H1 (cell line): ENCODE data around the gene DNLZ. TPM values are rescaled to one million over a fixed set of nuclear protein-coding genes. Genes with fewer than 3 reads are reported as not detected.

ENCODE experiments used
- CTCF ChIA-PET: fragments of 300-600 bp; sonication (Branson Sonifier 250); formaldehyde crosslinking; loops from one replicate; lab custom pipeline; 2021; ENCODE audit not compliant: partially characterized antibody; lab: Charles Lee
- POLR2A ChIA-PET: fragments of 300-600 bp; sonication (Branson Sonifier 250); formaldehyde crosslinking; loops from one replicate; lab custom pipeline; 2021; ENCODE audit warnings: inconsistent platforms; ENCODE audit not compliant: partially characterized antibody; lab: Charles Lee
- DNase-seq, 2 experiments: peaks; one replicate each; pipeline versions ENCODE4 v3.0.0 to v3.0.0-alpha.2; 2010 to 2022; ENCODE audit warnings: low spot score in 2 of 2, low read depth in 1 of 2, mixed read lengths in 1 of 2
- FAIRE-seq: peaks from 2 replicates; lab custom pipeline; 2011; peaks lifted over from hg19 to GRCh38; lab: Jason Lieb, UNC
- H2AFZ ChIP-seq: 2 replicates; pipeline ENCODE4 v1.8.1; 2012; ENCODE audit warnings: low read length, inconsistent platforms
- H2AK5ac ChIP-seq: 2 replicates; pipeline ENCODE4 v1.6.1; 2013; ENCODE audit warnings: low read depth, low read length
- H2BK120ac ChIP-seq: replicated peaks from 2 replicates; pipeline ENCODE3; 2013; ENCODE audit warnings: low read depth, low read length, inconsistent platforms
- H2BK12ac ChIP-seq: 2 replicates; pipeline ENCODE4 v1.6.1; 2013; ENCODE audit warnings: low read depth, low read length
- H2BK15ac ChIP-seq: 2 replicates; pipeline ENCODE4 v1.6.1; 2013; ENCODE audit warnings: low read length
- H2BK20ac ChIP-seq: 2 replicates; pipeline ENCODE4 v1.6.1; 2013; ENCODE audit warnings: low read length
- H2BK5ac ChIP-seq: 2 replicates; pipeline ENCODE4 v1.6.1; 2013; ENCODE audit warnings: low read depth, low read length
- H3K14ac ChIP-seq: 2 replicates; pipeline ENCODE4 v1.6.1; 2013; ENCODE audit warnings: inconsistent platforms; ENCODE audit not compliant: insufficient read length
- H3K18ac ChIP-seq: 2 replicates; pipeline ENCODE4 v1.6.1; 2013; ENCODE audit warnings: low read length; ENCODE audit errors: extremely low read depth
- H3K23ac ChIP-seq: 2 replicates; pipeline ENCODE4 v1.6.1; 2013; ENCODE audit warnings: inconsistent platforms; ENCODE audit not compliant: insufficient read length
- H3K23me2 ChIP-seq: 2 replicates; pipeline ENCODE4 v1.6.1; 2013; ENCODE audit warnings: low read depth, low read length
- H3K27ac ChIP-seq: 2 replicates; pipeline ENCODE4 v1.6.1; 2011; ENCODE audit warnings: low read depth, low read length, inconsistent platforms
- H3K27me3 ChIP-seq, 4 experiments: replicated peaks in 1 of 4; 1 replicate in 1 of 4; 2 replicates in 3 of 4; pipeline versions ENCODE4 v1.6.1 to v1.8.1; 2011 to 2013; ENCODE audit warnings: low read length in 3 of 4, mild to moderate bottlenecking in 3 of 4, inconsistent platforms in 2 of 4, mixed read lengths in 2 of 4, moderate library complexity in 1 of 4; ENCODE audit not compliant: control insufficient read depth in 3 of 4, insufficient read depth in 3 of 4; ENCODE audit errors: extremely low read depth in 1 of 4
- H3K36me3 ChIP-seq, 4 experiments: 2 replicates each; pipeline versions ENCODE4 v1.6.1 to v1.8.1; 2011 to 2013; ENCODE audit warnings: mild to moderate bottlenecking in 4 of 4, low read length in 3 of 4, moderate library complexity in 2 of 4, control low read depth in 1 of 4, inconsistent platforms in 1 of 4; ENCODE audit not compliant: insufficient read depth in 4 of 4, control insufficient read depth in 2 of 4
- H3K4ac ChIP-seq: replicated peaks from 2 replicates; pipeline ENCODE3; 2013; ENCODE audit warnings: low read length, low read depth, mixed read lengths, inconsistent platforms; ENCODE audit not compliant: insufficient read length
- H3K4me1 ChIP-seq, 4 experiments: replicated peaks in 1 of 4; 1 replicate in 1 of 4; 2 replicates in 3 of 4; pipeline versions ENCODE4 v1.6.1 to v1.8.1; 2011 to 2013; ENCODE audit warnings: low read length in 3 of 4, inconsistent platforms in 2 of 4, mixed read lengths in 1 of 4; ENCODE audit not compliant: insufficient read depth in 4 of 4, control insufficient read depth in 3 of 4
- H3K4me2 ChIP-seq, 2 experiments: 2 replicates each; pipeline versions ENCODE4 v1.6.1 to v1.8.1; 2011 to 2013; ENCODE audit warnings: low read depth in 2 of 2, low read length in 2 of 2, control low read depth in 1 of 2, inconsistent platforms in 1 of 2, mild to moderate bottlenecking in 1 of 2; ENCODE audit not compliant: insufficient read depth in 1 of 2
- H3K4me3 ChIP-seq, 4 experiments: fragments of 200-600, 300-600 bp in 1 of 4; sonication (generic), shearing (Covaris generic), sonication (Bioruptor Twin) in 1 of 4; 2 replicates each; pipeline versions ENCODE4 v1.5.1 to v1.8.1; 2011 to 2016; ENCODE audit warnings: low read length in 4 of 4, low read depth in 3 of 4, control low read depth in 2 of 4, inconsistent platforms in 2 of 4, mild to moderate bottlenecking in 2 of 4, mixed read lengths in 1 of 4, moderate library complexity in 1 of 4; ENCODE audit not compliant: insufficient read depth in 2 of 4; ENCODE audit errors: extremely low read depth in 1 of 4
- H3K56ac ChIP-seq: replicated peaks from 2 replicates; pipeline ENCODE3; 2013; ENCODE audit warnings: low read depth, mild to moderate bottlenecking, mixed read lengths, low read length, inconsistent platforms; ENCODE audit not compliant: insufficient read length
- H3K79me1 ChIP-seq: 2 replicates; pipeline ENCODE4 v1.6.1; 2013; ENCODE audit warnings: low read depth, low read length, control low read depth
- H3K79me2 ChIP-seq, 2 experiments: 2 replicates each; pipeline versions ENCODE4 v1.6.1 to v1.8.1; 2012 to 2013; ENCODE audit warnings: low read length in 2 of 2, mild to moderate bottlenecking in 2 of 2, inconsistent platforms in 1 of 2; ENCODE audit not compliant: insufficient read depth in 2 of 2, control insufficient read depth in 1 of 2
- H3K9ac ChIP-seq, 4 experiments: replicated peaks in 1 of 4; 1 replicate in 1 of 4; 2 replicates in 3 of 4; pipeline versions ENCODE4 v1.6.1 to v1.8.1; 2011 to 2013; ENCODE audit warnings: low read depth in 3 of 4, low read length in 3 of 4, control low read depth in 2 of 4, mild to moderate bottlenecking in 2 of 4, moderate library complexity in 2 of 4, inconsistent platforms in 1 of 4; ENCODE audit errors: extremely low read depth in 1 of 4
- H3K9me3 ChIP-seq, 2 experiments: 2 replicates each; pipeline versions ENCODE4 v1.6.1 to v1.8.1; 2012 to 2013; ENCODE audit warnings: mild to moderate bottlenecking in 2 of 2, moderate library complexity in 2 of 2, control low read depth in 1 of 2, inconsistent platforms in 1 of 2, low read depth in 1 of 2, low read length in 1 of 2, mixed read lengths in 1 of 2; ENCODE audit not compliant: insufficient read depth in 2 of 2
- H4K20me1 ChIP-seq, 2 experiments: replicated peaks in 1 of 2; 2 replicates each; pipeline versions ENCODE3 to v1.8.1; 2011 to 2013; ENCODE audit warnings: inconsistent platforms in 2 of 2, low read length in 2 of 2, mild to moderate bottlenecking in 1 of 2; ENCODE audit not compliant: insufficient read depth in 2 of 2, control insufficient read depth in 1 of 2
- H4K5ac ChIP-seq: 2 replicates; pipeline ENCODE4 v1.6.1; 2013; ENCODE audit warnings: low read length, low read depth, mixed read lengths, inconsistent platforms; ENCODE audit not compliant: insufficient read length
- H4K8ac ChIP-seq: 2 replicates; pipeline ENCODE4 v1.8.0; 2013; ENCODE audit warnings: mild to moderate bottlenecking, moderate library complexity, low read length, inconsistent platforms; ENCODE audit not compliant: insufficient read depth; ENCODE audit errors: extremely low read depth
- H4K91ac ChIP-seq: replicated peaks from 2 replicates; pipeline ENCODE3; 2013; ENCODE audit warnings: low read length, mixed read lengths, inconsistent platforms; ENCODE audit not compliant: insufficient read length
- BRCA1 ChIP-seq: IDR thresholded peaks from 2 replicates; pipeline ENCODE4 v1.6.1; 2012; ENCODE audit warnings: low read depth, low read length, improper control_type of control experiment
- CHD2 ChIP-seq: IDR thresholded peaks from 2 replicates; pipeline ENCODE4 v1.6.1; 2012; ENCODE audit warnings: low read length, improper control_type of control experiment
- CREB1 ChIP-seq: IDR thresholded peaks from 2 replicates; pipeline ENCODE4 v1.6.1; 2012; ENCODE audit warnings: inconsistent platforms
- CTCF ChIP-seq, 3 experiments: IDR thresholded peaks; 1 replicate in 2 of 3; 2 replicates in 1 of 3; pipeline versions ENCODE4 v1.5.1 to v1.6.1; 2011; ENCODE audit warnings: low read length in 3 of 3, mild to moderate bottlenecking in 3 of 3, inconsistent platforms in 2 of 3, low read depth in 1 of 3, moderate library complexity in 1 of 3; ENCODE audit not compliant: insufficient read depth in 1 of 3; ENCODE audit errors: control extremely low read depth in 1 of 3
- MAFK ChIP-seq: IDR thresholded peaks from 2 replicates; pipeline ENCODE4 v1.6.1; 2012; ENCODE audit warnings: low read depth, mild to moderate bottlenecking, improper control_type of control experiment, low read length
- WGBS, 2 experiments: shearing (Covaris generic) in 1 of 2; methylation state at CpG; one replicate each; pipeline versions ENCODE4 v1.1.6 to v1.1.7; 2013 to 2015; ENCODE audit warnings: low lambda C conversion rate in 2 of 2, mixed read lengths in 2 of 2, inconsistent platforms in 1 of 2, low coverage in 1 of 2, missing lambda C conversion rate in 1 of 2; ENCODE audit not compliant: insufficient replicate concordance in 2 of 2, insufficient coverage in 1 of 2, insufficient read length in 1 of 2; ENCODE audit errors: extremely low coverage in 1 of 2, missing lambda C conversion rate in 1 of 2; 5-methylcytosine and 5-hydroxymethylcytosine counted together
- polyA plus RNA-seq, 7 experiments: library from polyadenylated mRNA; depleted of rRNA in 3 of 7; stranded (reverse) in 5 of 7; unstranded in 2 of 7; fragments of >200 nt in 5 of 7; fragments of 200-250 nt in 2 of 7; gene quantifications; 1 replicate in 5 of 7; 2 replicates in 1 of 7; 4 replicates in 1 of 7; pipeline versions ENCODE4 v1.2.1 to v1.2.3, GENCODE V29; 2011 to 2013; ENCODE audit warnings: missing spikeins in 2 of 7, mixed read lengths in 2 of 7
- total RNA-seq: library from RNA; stranded (reverse); fragmentation: NEBNext Ultra II Directional; extraction: Animal tissue kit (Norgen Biotek cat#: 25700); gene quantifications from 2 replicates; pipeline ENCODE4 v1.2.1, GENCODE V29; 2021

DNLZ gene
- total and polyA plus RNA-seq, 2 of the 8 experiments (the other 6 are each of a cell fraction or from before 2014, with no cell fraction given) = 11.6 to 17.9 TPM

GRCh38 chr9:136326061-136326760 lies 37.3 kb downstream of the DNLZ start:
- Histone ChIP-seq H3K4me1 (peaks cover 0 to 24% (median 20%) of the 10 kb centered on the region in 4 experiments; a peak in 6 of 7 replicates), H3K4me2 (peak overlapping the region; percentile 38 to 59; a peak in 2 of 4 replicates), H3K4ac (peak overlapping the region; percentile 87), H3K18ac (peak overlapping the region; percentile 26), H3K9me3 (no peaks in the 10 kb centered on the region), H3K79me1 (no peaks in the 10 kb centered on the region), H3K27ac (no peak overlapping the region; the same call in 1 of the 2 replicates), H3K23me2 (peaks cover 4% of the 10 kb centered on the region; the same call in 1 of the 2 replicates), H2BK12ac (peak overlapping the region; percentile 68; the same call in 1 of the 2 replicates), H2BK20ac (peak overlapping the region; percentile 72; the same call in 1 of the 2 replicates), H3K9ac (no peak overlapping the region), H2BK15ac (no peak overlapping the region), H2AK5ac (peak overlapping the region; percentile 76; the same call in 1 of the 2 replicates), H3K56ac (no peak overlapping the region), H2BK120ac (no peak overlapping the region), H3K36me3 (no peaks in the 10 kb centered on the region), H4K91ac (peak overlapping the region; percentile 91), H3K14ac (no peak overlapping the region), H2BK5ac (peak overlapping the region; percentile 88; the same call in 1 of the 2 replicates), H3K4me3 (no peak overlapping the region), H2AFZ (no peak overlapping the region), H3K23ac (no peak overlapping the region), H4K8ac (no peak overlapping the region; the same call in 1 of the 2 replicates), H3K27me3 (no peaks in the 10 kb centered on the region), H4K5ac (no peak overlapping the region), H4K20me1 (peaks cover 0 to 3% of the 10 kb centered on the region in 2 experiments), H3K79me2 (no peaks in the 10 kb centered on the region)
- ChIA-PET POLR2A (interaction anchor here (0.6 to 1.4 kb wide), 6 partner anchors 9 to 338 kb away, joined by 3 to 5 read pairs (median 3); no protein-coding TSS in a partner anchor), CTCF (interaction anchor here (0.8 to 1.8 kb wide), 7 partner anchors 15 to 345 kb away, joined by 3 to 5 read pairs (median 3); partner anchors contain the start of gene DNLZ)
- FAIRE-seq (no peak), DNase-seq (peak in 1 of 2 experiments; percentile 64)
- TF ChIP-seq MAFK (no peak), BRCA1 (no peak), CTCF (IDR thresholded peaks at IDR 0.05; ENCODE audit: control extremely low read depth in 1 of 3, insufficient read depth in 1 of 3, low read depth in 1 of 3, low read length in 3 of 3) (no peak), CREB1 (no peak), CHD2 (no peak)
- WGBS, 2 experiments = 55% methylated on average over 25 of the region's 28 CpGs; no CpG with 5 or more reads in 1 of the 2 experiments
